HPDE6-E6E7 (cell line): Measurements from ENCODE around the gene RNF169.

Source experiments
- DNase-seq: peaks from one replicate; pipeline ENCODE4 v3.0.0; 2011; ENCODE audit warnings: missing footprints; ENCODE audit errors: extremely low spot score

The RNF169 gene, protein sequence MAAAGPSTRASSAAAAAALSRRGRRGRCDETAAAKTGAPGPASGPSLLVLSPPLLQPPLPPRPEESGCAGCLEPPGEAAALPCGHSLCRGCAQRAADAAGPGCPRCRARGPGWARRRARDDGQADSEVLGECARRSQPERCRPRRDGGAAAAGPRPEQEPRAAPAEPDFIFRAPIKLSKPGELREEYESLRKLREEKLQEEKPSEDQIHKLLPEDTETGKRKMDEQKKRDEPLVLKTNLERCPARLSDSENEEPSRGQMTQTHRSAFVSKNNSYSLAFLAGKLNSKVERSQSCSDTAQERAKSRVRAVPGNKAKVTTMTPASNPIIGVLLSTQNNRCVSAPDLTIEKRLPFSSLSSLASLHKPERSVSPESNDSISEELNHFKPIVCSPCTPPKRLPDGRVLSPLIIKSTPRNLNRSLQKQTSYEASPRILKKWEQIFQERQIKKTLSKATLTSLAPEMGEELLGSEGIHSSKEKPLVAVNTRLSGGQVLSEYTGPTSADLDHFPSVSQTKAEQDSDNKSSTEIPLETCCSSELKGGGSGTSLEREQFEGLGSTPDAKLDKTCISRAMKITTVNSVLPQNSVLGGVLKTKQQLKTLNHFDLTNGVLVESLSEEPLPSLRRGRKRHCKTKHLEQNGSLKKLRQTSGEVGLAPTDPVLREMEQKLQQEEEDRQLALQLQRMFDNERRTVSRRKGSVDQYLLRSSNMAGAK

DNA sequence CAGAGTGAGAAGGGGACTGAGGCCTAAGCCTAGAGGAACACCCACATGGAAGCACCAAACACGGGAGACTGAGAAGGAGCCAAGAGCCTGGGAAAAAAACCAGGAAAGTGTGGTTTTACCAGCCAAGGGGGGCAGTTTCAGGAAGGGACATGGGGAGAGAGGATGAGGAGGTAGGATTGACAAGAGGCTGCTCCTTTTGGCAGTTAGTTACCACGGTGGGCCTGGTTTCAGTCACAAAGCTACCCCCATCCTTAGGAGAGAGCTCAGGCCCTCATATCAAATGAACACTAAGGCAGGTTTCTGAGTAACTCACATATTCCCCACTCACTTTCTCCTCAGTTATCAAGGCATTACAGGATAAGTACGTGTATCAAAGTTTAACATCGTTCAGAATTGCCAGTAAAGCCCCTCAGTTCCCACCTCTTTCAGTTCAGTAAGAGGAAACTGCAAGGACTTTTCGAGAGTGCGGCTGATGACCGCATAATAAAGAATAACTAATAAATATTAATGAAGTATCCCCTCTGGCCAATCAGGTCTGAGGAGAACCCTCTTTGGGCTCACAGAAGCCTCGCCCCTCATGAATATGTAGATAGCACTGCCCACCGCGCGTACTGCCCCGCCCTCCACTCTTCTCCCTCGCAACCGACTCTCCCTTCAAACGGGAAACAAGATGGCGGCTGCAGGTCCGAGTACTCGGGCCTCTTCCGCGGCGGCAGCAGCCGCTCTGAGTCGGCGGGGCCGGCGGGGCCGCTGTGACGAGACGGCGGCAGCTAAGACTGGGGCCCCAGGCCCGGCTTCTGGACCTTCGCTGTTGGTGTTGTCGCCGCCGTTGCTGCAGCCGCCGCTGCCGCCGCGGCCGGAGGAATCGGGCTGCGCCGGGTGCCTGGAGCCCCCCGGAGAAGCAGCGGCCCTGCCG is at the start of gene RNF169:
Gene RNF169 (plus strand): TSS at position 639 of the 916 bp plus-strand sequence. CDS start 32 bp downstream, at position 671.
- peak; percentile 96 for DNase-seq

DNA sequence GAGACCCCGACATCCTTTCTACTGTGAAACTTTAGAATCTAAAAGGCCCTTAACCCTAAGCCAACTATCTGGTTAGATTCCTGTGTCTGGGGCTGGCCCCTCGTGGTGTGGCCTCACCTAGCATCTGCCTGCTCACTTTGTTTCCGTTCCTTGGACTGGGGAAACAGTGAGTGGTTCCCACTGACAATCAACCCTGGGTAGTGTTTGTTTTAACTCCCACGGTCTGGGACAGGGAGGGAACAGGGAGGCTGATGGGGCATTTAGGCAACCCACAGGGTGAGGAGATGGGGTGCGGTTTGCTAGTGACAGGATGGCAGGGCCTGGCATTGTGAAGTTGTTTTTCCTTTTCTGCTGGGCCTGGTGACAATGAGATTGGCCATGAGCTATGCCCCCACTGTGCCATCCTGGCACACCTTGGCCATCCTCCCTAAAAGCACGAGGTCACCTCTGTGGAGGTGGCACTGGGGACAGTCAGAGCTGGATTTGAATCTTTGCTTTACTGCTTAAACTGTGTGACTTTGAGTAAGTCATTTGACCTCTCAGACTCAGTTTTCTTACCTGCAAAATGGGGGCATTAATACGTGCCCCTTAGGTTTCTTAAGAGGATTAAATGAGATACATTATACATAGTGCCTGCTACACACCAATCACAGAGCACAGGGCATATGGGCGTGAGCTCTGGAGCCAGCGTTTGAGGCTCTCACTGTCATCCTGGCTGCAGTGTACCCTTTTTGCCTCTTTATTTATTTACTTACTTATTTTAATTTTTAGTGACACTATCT is 48.8 kb upstream of the RNF169 start:
- no peak for DNase-seq

DNA sequence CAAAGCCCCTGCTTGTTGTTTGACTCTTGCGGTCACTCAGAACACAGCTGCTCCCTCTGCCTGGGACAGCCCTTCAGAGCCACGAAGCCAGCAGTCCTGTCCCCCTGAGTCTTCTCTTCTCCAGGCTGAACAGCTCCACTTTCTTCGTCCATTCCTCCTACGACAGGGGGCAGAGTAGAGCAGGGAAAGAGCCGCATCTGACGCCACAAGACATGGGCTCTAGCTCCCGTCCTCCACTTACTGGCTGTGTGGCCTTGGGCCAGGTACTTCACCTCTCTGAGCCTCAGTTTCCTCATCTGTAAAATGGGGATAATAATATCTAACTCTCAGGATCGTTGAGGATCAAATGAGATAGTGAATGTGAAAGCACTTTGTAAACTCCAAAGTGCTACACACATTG is 47.3 kb upstream of the RNF169 start:
- no peak for DNase-seq

DNA sequence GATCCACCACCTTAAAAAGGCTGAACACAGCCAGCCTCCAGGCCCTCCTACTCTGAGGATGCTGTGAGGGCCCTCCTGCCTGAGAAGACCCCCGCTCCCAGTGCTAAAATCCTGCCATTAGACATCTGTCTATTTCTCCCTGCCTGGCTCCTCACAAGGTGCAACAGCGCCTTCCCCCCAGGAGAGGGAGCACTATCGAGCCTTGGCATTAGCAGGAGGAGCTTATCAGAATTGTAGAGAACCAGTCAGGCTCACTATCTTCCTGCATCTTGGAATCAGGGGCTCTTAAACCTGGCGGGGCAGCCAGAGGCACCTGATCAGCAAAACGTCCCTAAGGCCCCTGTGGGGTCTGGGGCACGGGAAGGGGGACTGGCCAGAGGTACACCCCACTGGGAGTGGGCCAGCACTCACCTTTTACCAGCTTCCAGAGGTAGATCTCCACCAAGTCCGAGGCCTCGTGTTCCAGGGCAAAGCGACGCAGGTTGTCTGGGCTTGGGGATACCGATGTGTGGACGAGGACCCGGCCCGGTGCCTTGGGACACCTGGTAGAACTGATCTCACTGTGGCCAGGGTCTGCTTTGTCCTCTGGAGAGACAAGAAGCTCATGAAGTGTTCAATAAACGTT is 46.2 kb upstream of the RNF169 start:
- peak; percentile 71 for DNase-seq

DNA sequence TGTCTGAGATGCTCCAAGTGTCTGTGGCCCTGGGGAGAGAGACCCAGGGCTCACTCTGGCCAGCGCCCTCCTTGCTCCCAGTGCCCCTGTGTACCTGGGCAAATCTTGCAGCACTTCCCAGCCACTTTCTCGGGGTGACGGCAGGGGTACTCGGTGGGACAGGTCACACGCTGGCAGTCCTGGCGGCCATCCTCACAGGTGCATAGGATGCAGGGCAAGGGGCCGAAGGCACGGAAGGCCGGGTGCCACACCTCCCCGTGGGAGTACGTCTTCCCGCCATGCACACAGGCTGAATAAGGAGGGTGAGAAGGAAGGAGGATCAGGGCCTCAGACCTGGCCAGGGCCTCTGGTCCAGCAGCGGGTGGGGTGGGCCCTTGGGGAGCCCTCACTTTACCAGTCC is 45.4 kb upstream of the RNF169 start:
- no peak for DNase-seq

DNA sequence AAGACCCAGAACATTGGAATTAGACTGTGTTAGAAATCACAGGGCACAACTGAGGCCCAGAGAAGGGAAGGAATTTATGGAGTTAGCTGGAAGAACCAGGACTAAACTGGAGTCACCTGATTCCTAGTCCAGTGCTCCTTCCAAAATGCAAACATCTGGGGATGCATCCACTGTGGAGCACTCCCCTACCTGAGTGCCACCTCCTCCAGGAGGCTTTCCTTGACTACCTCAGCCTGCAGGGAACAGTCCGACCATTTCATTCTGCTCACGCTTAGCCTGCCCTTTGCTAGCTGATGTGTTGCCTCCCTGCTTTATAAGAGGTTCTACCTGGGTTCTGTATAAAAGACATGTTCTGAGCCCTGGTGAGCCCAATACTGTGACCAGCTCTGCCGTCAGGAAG is 41.5 kb upstream of the RNF169 start:
- no peak for DNase-seq

DNA sequence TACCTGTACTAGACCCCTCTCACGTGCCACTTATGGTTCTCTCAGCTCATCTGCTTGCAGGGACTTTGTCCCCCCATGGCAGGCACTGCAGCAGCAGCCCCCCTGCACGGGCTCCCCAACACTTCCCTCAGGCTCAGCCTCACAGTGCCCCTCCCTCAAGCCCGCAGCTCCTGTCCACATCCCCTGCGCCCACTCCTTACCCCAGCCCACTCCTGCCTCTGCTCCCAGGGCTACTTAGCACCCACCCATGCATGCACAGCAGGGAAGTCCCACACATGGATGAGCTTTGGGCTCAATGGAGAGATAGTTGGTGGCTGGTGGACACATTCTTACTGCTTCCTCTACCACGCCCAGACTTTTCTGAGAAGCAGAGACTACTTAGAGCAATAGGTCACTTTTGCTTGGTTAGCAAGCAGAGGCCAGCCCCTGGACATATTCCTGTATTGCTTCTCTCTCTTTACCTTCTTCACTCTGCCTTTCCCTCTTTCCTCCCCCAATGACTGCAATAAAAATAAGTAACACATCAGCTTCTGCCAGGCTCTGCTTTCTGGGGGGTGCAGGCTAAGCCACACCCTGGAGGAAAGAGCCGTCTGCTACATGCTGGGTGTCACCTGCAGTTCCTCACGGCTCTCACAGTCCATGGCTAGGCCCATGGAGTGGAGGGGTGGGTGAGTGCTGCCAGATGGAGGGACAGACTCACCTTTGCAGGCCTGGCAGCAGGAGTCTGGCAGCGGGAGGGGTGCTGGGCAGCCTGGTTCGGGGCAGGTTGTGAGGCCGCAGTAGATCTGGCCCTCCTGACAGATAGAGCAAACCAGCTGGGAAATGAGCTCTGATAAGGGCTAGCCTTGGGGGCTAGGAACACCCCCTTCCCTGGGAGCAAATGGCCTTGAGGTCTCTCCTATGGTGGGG is 40.8 kb upstream of the RNF169 start:
- no peak for DNase-seq

DNA sequence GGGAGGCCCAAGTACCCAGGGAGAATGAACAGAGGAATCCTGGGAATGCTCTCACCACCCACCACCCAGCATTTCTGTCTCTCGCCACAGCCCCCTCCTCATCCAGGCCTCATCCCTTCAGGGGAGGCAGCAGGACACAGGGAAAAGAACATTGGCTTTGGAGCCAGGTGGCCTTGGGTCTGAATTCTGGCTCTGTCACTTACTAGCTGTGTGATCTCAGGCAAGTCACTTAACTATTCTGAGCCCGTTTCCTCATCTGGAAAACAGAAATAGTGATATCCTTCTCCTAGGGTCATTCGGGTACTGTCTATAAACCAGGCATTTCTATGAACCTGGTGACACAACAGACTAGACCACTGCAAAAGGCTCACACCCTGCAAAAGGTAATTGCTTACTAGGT is 39.5 kb upstream of the RNF169 start:
- no peak for DNase-seq

DNA sequence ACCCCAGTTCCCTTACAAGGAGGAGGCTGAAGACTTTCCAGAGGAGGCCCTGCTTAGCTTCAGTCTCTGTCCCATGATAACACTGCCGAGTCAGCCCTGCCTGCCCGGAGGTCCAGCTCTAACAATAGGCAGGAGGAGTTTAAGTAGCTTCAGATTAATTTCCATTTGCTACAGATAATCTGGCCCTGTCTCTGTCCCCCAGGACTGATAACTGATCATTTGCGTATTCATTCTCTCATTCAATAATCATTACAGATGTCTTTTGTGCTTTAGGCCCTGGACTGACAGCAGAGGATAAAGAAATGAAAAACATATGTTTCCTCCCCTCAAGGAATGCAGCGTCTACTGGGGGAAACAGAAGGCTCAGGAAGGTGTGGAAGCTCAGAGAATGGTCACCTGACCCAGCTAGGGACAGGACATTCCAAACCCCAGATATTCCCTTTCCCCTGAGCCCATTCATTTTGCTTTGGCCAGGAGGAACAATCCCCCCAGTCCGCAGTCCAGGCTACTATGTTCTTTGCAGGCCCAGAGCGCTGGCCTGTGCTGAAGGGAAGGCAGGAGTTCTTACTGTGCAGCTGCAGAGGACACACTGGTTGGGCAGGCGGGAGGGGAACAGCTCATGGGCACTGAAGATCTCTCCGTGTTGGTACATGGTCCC is 38.2 kb upstream of the RNF169 start:
- DNase-seq = no peak

DNA sequence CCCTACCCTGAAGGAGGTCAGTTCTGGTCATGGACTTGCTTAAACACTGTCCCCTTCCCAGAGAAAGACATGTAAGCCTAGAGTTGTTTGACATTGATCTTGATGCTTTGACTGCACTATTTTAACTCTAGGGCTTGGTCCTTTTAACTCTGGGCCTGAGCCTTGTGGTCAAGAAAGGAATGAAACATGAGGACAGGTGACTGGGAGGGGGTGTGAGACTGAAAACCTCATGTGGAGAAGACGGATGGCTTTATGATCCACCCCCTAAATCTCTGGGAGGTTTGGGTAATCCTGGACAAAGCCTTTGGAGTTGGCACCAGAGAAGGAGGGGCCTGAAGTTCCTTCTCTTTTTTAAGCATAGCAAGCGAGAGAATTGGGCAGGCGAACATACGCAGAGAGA is 35.0 kb upstream of the RNF169 start:
- DNase-seq = no peak

DNA sequence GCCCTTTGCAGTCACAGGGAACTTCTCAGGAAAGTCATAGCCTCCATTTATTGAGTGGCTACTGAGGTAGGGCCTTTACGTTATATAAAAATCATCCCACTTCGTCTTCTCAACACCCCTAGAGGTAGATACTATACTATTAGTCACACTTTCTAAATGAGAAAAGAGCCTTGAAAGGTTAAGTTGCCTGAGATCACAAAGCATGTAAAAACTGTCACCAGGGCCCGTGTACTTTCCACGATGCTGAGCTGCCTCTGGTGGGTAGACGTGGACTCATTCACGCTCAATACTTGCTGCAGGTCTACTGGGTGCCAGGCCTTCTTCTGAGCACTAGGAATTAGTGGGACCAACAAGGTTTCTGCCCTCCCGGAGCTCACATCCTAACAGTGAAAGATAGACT is 33.7 kb upstream of the RNF169 start:
- no peak for DNase-seq

DNA sequence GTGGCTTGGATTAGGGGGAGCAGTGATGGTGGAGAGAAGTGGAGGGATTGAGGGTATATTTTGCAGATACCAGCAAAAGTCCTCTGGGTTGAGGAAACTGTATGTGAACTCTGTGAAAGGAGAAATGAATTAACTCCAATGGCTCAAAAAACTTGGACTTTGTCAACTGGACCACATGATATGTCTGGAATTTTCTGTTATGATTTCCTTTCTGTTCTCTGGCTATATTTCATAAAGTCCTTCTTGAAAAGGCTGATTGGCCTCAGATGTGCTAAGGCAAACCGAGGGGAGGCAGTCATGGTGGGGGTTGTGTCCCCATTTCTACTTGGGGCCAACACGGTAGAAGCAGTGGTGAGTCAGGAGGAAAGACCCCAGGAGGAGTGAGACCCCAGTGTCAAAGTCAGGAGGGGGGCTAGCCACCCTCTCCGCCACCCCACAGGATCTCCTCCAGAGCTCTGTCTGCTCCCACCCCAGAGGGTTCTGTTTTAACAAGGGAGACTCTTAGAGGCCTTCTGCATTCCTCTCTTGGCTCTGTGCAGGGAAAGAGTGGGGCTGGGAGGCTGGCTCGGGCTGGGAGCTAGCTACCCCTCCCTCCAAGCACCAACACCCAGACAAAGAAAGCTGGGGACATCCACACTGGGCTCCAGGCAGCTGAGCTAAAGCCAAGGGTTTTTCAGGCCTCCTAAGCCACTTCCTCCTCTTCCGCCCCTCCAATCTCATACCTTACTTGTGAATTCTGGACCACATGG is 31.3 kb upstream of the RNF169 start:
- DNase-seq = no peak

DNA sequence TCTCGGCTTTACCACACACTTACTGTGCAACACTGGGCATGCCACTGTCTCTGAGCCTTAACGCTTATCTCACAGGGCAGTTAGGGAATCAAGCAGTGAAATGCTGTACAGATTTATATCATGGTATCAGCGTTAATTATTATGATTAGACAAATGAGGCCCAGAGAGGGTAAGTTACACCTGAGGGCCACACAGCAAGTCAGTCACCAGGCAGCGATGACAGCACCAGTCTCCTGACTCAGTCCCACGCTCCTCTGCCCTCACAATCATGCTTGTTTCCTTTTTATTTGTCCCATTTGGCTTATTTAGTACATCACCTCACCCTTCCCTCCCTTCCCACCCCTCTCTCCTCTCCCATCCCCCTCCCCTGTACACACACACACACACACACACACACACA is 29.6 kb upstream of the RNF169 start:
- no peak for DNase-seq

DNA sequence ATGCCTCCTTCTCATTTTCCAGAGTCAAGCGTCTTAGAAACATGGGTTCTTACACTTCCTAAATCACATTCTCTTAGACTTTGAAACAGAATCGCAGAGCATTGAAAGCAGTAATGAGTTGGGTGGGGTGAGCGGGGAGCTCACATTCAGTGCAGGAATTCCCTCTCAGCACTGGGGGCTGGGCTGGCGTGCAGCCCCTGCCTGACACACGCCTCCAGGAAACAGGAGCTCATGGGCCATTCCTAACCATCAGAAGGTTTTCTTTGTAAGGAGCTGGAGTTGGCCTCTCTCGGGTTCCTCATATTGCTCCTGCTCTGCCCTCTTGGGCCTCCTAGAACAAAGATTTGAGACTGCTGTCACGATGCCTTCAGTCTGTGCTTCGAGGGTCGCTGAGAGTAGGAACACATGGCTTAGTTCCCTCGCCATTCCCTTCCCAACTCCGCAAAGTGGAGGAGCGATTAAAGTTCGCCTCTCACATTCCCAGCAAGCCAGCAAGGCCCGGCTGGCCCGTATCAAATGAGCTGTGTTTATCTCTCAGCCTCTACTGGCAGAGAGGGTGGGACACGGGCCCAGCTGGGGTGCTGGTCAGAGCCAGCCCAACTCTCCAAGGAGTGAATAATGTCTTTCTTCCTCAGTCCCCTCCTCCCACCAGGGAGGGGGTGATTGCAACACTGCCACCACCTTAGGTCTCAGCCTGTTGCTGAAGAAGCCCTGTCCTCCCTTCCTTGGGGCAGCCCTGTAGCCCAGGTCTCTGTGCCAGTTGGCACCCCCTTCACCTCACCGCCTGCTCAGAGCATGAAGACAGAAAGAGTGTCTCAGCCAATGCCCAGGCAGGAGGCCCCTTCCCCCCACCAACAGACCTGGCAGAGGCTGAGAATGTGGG is 27.8 kb upstream of the RNF169 start:
- DNase-seq = no peak

DNA sequence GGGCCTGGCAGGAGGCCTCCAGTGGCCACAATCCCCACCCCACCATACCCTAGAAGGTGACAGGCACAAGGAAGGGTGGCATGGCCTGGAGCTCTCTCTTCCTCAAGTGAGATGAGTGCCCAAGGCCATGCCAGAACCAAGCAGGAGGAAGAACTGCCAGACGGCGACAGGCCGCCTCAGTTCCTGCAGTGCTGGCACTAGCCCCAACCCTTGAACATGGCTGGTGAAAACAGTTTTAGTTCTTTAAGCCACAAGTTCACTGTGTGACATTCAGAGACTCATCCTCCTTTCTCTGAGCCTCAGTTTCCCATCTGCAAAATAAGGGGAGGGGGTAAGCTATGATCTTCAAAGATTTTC is 27.2 kb upstream of the RNF169 start:
- no peak for DNase-seq

DNA sequence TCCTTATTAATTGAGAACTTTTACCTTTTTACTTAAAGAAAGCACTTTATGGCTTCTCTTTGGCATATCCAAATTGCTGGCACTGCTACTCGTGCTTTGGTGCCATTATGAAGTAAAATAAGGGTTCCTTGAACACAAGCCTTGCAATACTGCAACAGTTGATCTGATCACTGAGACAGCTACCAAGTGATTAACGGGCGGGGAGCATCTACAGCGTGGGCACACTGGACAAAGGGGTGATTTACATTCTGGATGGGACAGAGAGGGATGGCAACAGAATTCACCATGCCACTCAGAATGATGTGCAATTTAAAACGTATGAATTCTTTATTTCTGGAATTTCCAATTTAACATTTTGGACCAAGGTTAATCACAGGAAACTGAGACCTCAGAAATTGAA is 25.1 kb upstream of the RNF169 start:
- DNase-seq = no peak

DNA sequence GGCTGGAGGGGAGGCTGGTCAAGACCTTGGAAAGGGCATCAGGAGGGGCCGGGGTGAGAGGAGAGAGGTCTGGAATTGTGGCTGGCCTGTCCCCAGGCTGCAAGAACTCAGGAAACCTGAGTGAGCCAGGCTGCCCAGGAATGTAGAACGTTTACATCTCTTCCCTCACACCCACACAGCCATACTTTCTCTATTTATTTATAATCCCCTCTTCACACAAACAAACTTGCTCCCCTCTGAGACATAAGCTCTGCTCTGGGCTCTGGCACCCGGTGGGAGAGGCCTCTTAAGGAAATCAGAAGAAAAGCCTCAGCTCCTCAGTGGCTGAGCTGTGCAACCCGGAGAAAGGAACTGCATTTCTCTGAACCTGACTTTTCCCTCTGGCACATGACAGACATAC is 22.9 kb upstream of the RNF169 start:
- DNase-seq = no peak
